HFF-Myc (cell line): ENCODE results near the gene DNAJC15.
"Not testable (repeated sequence)": the region's sequence is repeated elsewhere in the genome, so short reads cannot be mapped to it uniquely, and the experiment has no call there.

Source experiments
- DNase-seq: peaks from one replicate; pipeline ENCODE4 v3.0.0-alpha.2; 2011; ENCODE audit warnings: low read depth; ENCODE audit errors: extremely low read depth
- H3K4me3 ChIP-seq: replicated peaks from 2 replicates; pipeline ENCODE4 v1.5.1; 2011; ENCODE audit warnings: low read depth, mild to moderate bottlenecking, control low read depth, low read length
- TF ChIP-seq, protein P1 (sequence below): IDR thresholded peaks from 2 replicates; pipeline ENCODE4 v1.5.1; 2012; ENCODE audit warnings: mild to moderate bottlenecking, low read depth, low read length, control low read depth; ENCODE audit errors: missing control alignments

DNAJC15 gene

DNA sequence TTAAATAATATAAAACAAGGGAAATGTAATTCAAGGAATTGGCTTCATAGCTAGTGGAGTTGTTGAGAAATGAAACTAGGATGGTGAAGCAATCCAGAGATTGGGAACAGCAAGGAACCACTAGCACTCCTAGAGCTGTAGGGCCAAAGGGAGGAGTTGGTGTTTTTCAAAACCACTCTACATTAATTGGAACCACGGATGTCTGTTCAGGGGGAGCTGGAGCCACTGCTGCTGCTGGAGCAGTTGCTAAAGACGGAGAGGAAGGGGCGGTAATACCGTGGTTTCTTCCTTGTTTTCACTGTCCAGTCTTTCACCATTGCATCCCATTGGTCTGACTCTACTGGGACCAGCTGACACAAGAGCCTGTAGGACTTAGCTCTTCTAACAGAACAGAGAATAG lies 8.5 kb downstream of the DNAJC15 start:
- TF ChIP-seq, protein P1, sequence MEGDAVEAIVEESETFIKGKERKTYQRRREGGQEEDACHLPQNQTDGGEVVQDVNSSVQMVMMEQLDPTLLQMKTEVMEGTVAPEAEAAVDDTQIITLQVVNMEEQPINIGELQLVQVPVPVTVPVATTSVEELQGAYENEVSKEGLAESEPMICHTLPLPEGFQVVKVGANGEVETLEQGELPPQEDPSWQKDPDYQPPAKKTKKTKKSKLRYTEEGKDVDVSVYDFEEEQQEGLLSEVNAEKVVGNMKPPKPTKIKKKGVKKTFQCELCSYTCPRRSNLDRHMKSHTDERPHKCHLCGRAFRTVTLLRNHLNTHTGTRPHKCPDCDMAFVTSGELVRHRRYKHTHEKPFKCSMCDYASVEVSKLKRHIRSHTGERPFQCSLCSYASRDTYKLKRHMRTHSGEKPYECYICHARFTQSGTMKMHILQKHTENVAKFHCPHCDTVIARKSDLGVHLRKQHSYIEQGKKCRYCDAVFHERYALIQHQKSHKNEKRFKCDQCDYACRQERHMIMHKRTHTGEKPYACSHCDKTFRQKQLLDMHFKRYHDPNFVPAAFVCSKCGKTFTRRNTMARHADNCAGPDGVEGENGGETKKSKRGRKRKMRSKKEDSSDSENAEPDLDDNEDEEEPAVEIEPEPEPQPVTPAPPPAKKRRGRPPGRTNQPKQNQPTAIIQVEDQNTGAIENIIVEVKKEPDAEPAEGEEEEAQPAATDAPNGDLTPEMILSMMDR: no peak
- DNase-seq: no peak
- H3K4me3 ChIP-seq: no peak overlapping the region

DNA sequence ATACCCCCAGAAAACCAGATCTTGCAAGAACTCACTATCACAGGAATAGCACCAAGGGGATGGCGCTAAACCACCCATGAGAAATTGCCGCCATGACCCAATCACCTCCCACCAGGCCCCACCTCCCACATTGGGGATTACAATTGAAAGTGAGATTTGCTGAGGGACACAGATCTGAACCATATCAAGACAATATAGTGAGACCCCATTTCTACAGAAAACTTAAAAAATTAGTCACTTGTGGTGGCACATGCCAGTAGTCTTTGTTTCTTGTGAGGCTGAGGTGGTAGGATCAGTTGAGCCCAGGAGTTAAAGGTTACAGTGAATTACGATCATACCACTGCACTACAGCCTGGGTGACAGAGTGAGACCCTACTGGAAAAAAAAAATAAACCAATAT lies 9.7 kb downstream of the DNAJC15 start:
- TF ChIP-seq, protein P1: no peak
- no peak overlapping the region for H3K4me3 ChIP-seq
- no peak for DNase-seq

DNA sequence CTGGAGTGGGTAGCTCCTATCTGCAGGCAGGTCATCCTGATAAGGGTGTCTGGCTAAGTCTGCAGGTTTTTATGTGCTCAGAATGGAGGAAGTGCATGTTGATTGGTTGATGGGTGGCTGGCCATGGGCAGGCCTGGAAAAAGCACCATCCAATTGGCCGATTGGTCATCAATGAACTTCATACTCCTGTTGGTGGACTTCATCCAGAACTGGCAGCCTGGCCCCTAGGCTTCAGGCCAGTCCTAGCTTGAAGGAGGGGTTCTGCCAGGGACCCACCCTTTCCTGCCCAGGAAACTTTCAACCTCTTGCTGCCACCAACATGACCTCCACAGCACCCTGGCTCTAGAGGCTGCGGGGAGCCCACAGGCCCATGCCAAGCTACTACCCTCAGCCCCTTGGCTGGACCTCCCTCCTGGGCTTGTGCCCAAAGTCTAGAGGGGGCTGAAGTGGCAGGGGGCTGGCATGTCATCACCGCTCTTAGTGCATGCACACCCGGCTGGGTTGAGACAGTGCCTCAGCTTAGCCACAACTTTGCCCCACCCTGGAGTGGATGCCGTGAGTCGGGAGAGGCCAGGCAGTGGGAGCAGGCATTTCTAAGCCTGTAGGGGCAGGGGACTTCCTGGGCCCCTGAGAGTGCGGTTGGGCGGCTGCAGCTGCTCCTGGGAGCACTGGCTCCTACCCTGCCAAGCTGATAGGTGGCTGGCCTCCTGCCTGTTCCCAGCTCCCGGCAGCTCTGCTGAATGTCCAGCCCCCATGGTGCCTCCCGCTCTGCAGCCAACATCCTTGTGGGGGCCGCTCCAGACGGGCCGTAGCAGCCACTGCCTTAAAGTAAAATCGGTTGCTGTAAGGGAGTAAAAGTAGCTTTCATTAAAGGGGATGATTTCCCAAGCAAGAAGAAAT lies 13.2 kb downstream of the DNAJC15 start:
- no peak overlapping the region for H3K4me3 ChIP-seq
- TF ChIP-seq, protein P1: no peak
- no peak for DNase-seq

DNA sequence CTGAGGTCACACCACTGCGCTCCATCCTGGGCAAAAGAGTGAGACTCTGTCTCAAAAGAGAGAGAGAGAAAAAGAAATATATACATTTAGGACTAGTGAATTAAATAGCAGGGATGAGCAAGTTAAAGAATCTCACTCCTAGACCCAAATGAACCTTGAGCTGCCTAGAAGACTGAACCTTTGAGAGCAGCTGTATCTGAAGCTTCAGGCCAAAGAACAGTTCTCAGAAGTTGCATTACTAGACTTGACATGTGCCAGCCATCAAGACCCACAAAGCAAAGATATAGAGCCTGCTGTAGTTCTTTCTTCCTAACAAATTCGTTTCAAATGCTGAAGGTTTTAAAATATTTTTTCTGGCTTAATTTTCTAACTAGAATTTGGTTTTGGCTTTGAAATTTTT lies 16.6 kb downstream of the DNAJC15 start:
- no peak for DNase-seq
- no peak overlapping the region for H3K4me3 ChIP-seq
- TF ChIP-seq, protein P1: no peak

DNA sequence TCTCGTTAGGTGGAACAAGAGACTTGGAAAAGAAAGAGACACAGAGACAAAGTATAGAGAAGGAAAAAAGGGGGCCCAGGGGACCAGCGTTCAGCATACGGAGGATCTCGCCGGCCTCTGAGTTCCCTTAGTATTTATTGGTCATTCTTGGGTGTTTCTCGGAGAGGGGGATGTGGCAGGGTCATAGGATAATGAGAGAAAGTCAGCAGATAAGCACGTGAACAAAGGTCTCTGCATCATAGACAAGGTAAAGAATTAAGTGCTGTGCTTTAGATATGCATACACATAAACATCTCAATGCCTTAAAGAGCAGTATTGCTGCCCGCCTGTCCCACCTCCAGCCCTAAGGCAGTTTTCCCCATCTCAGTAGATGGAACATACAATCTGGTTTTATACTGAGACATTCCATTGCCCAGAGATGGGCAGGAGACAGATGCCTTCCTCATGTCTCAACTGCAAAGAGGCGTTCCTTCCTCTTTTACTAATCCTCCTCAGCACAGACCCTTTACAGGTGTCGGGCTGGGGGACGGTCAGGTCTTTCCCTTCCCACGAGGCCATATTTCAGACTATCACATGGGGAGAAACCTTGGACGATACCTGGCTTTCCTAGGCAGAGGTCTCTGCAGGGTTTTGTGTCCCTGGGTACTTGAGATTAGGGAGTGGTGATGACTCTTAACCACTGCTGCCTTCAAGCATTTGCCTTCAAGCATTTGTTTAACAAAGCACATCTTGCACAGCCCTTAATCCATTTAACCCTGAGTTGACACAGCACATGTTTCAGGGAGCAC lies 17.4 kb downstream of the DNAJC15 start:
- not testable (repeated sequence) for DNase-seq, H3K4me3 ChIP-seq

DNA sequence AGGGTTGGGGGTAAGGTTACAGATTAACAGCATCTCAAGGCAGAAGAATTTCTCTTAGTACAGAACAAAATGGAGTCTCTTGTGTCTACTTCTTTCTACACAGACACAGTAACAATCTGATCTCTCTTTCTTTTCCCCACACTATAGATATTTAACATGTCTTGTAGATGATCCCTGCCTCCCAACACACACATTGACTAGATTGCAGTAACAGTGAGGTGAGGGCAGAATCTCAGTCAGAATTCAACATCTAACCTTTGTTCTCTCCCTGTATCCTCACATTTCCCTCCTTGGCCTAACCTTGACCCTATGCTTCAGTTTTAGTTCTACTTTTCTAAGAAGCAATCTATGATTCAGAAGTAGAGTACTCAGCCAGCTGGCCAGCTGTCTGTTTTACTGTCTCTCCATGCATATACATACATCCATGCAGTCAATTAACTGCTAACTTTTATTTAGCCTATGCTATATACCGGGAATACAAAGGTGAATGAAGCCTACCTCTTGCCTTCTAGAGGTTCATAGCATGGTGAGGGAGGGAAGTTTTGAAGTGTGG lies 18.1 kb downstream of the DNAJC15 start:
- no peak overlapping the region for H3K4me3 ChIP-seq
- no peak for DNase-seq
- TF ChIP-seq, protein P1: no peak

DNA sequence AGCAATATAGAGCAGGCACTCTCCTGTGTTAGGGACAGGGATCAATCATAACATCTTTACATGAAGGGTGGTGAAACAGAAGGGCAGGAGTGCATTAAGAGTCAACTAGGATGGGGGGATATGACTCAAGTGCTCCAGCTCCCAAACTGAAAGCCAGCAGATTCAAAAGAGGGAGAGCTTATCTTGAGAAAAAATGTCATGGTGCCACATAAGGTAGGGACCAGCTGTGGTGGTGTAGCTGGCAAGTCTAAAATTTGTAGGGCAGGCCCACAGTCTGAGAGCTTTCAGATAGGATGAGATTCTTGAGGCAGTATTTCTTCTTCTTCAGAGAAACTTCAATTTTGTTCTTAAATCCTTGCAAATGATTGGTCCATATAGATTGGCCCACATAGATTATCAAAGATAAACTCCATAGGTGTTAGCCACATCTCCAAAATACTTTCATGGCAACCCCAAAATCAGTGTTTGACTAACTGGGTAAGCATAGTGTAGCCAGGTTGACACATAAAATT lies 19.1 kb downstream of the DNAJC15 start:
- no peak for DNase-seq
- TF ChIP-seq, protein P1: no peak
- H3K4me3 ChIP-seq: no peak overlapping the region
